Activated CD4-positive, alpha-beta T cell treated with anti-CD3 and anti-CD28 coated beads for 36 hours (primary cell): ENCODE results near the gene ARV1. TPM values are rescaled to one million over a fixed set of nuclear protein-coding genes. Genes with fewer than 3 reads are reported as not detected.

Experiments
- ATAC-seq: fragments of 200-7000 bp; cut with Tn5 transposase; one replicate; pipeline ENCODE4 v1.10.0; 2021; ENCODE audit warnings: mild to moderate bottlenecking, moderate library complexity
- CTCF ChIA-PET: fragments of 350-600 bp; sonication (Branson Sonifier 250); formaldehyde crosslinking; loops from one replicate; lab custom pipeline; 2021; ENCODE audit warnings: antibody characterized with exemption; lab: Charles Lee
- POLR2A ChIA-PET: fragments of 350-600 bp; sonication (Branson Sonifier 250); formaldehyde crosslinking; loops from one replicate; lab custom pipeline; 2021; ENCODE audit warnings: antibody characterized with exemption, inconsistent platforms; lab: Charles Lee
- DNase-seq: peaks from one replicate; pipeline ENCODE4 v3.0.0-alpha.2; 2020
- H3K27ac Mint-ChIP-seq: one replicate; pipeline ENCODE4 v1.8.0; 2021; ENCODE audit warnings: mixed read lengths
- H3K27me3 Mint-ChIP-seq: one replicate; pipeline ENCODE4 v1.8.0; 2021; ENCODE audit warnings: mixed read lengths
- H3K36me3 Mint-ChIP-seq: one replicate; pipeline ENCODE4 v1.8.0; 2021; ENCODE audit warnings: low read depth, mixed read lengths
- H3K4me1 Mint-ChIP-seq: one replicate; pipeline ENCODE4 v1.8.0; 2021; ENCODE audit warnings: mixed read lengths
- H3K4me3 Mint-ChIP-seq: one replicate; pipeline ENCODE4 v1.8.0; 2021; ENCODE audit warnings: mild to moderate bottlenecking, moderate library complexity, mixed read lengths
- H3K9me3 Mint-ChIP-seq: one replicate; pipeline ENCODE4 v1.8.0; 2021; ENCODE audit warnings: low read depth, mixed read lengths
- intact Hi-C, 2 experiments: fragments of 100-400 bp; cut with DNase I in 1 of 2; cut with micrococcal nuclease in 1 of 2; formaldehyde crosslinking; loops; one replicate each; pipeline versions ENCODE4 v1.14.2 to v1.15.1; 2022 to 2024; cut with DNase I, micrococcal nuclease
- total RNA-seq, 2 experiments: library from RNA; stranded (reverse); gene quantifications; one replicate each; pipeline ENCODE4 v1.2.3, GENCODE V29; 2021

The ARV1 gene
- total RNA-seq, 2 experiments from 2014 or later = 16.2 to 16.9 TPM

GRCh38 chr1:230950404-230950803 lies 28.5 kb upstream of the ARV1 start:
- CTCF ChIA-PET = interaction anchor here (1.6 kb wide), 1 partner anchor 15 kb away, joined by 5 read pairs; no protein-coding TSS in a partner anchor
- no peak overlapping the region for H3K27ac Mint-ChIP-seq
- H3K4me3 Mint-ChIP-seq = no peak overlapping the region
- ATAC-seq = no peak
- no peak for DNase-seq
- H3K36me3 Mint-ChIP-seq = peaks cover 15% of the 10 kb centered on the region
- intact Hi-C loops = no loop called here
- H3K27me3 Mint-ChIP-seq = no peaks in the 10 kb centered on the region
- H3K4me1 Mint-ChIP-seq = peaks cover 2% of the 10 kb centered on the region
- H3K9me3 Mint-ChIP-seq = no peaks in the 10 kb centered on the region
- POLR2A ChIA-PET = no interaction called here

GRCh38 chr1:230957580-230957989 lies 21.3 kb upstream of the ARV1 start:
- Mint-ChIP-seq H3K4me3 (no peak overlapping the region), H3K4me1 (peaks cover 15% of the 10 kb centered on the region), H3K27me3 (no peaks in the 10 kb centered on the region), H3K27ac (no peak overlapping the region), H3K36me3 (peaks cover 26% of the 10 kb centered on the region), H3K9me3 (no peaks in the 10 kb centered on the region)
- POLR2A ChIA-PET = no interaction called here
- ATAC-seq (peak; percentile 19), DNase-seq (no peak)
- CTCF ChIA-PET = interaction anchor here (0.6 kb wide), 1 partner anchor 64 kb away, joined by 3 read pairs; no protein-coding TSS in a partner anchor
- intact Hi-C loops = no loop called here

GRCh38 chr1:230958370-230958769 lies 20.5 kb upstream of the ARV1 start:
- DNase-seq (no peak), ATAC-seq (no peak)
- POLR2A ChIA-PET = no interaction called here
- peaks cover 26% of the 10 kb centered on the region for H3K36me3 Mint-ChIP-seq
- H3K9me3 Mint-ChIP-seq = no peaks in the 10 kb centered on the region
- CTCF ChIA-PET = interaction anchor here (0.8 to 1.3 kb wide), 3 partner anchors 8 to 19 kb away, joined by 3 to 4 read pairs (median 3); no protein-coding TSS in a partner anchor
- intact Hi-C loops = no loop called here
- no peak overlapping the region for H3K27ac Mint-ChIP-seq
- H3K4me3 Mint-ChIP-seq = no peak overlapping the region
- H3K4me1 Mint-ChIP-seq = peaks cover 20% of the 10 kb centered on the region
- no peaks in the 10 kb centered on the region for H3K27me3 Mint-ChIP-seq

GRCh38 chr1:230964896-230965295 lies 14.0 kb upstream of the ARV1 start:
- Mint-ChIP-seq H3K4me1 (peaks cover 41% of the 10 kb centered on the region), H3K9me3 (no peaks in the 10 kb centered on the region), H3K27ac (no peak overlapping the region), H3K27me3 (no peaks in the 10 kb centered on the region), H3K4me3 (no peak overlapping the region), H3K36me3 (peaks cover 4% of the 10 kb centered on the region)
- intact Hi-C loops = no loop called here
- ChIA-PET CTCF (interaction anchor here (1.1 kb wide), 1 partner anchor 14 kb away, joined by 5 read pairs; no protein-coding TSS in a partner anchor), POLR2A (no interaction called here)
- no peak for DNase-seq
- ATAC-seq = no peak

GRCh38 chr1:230965535-230965934 lies 13.4 kb upstream of the ARV1 start:
- peaks cover 42% of the 10 kb centered on the region for H3K4me1 Mint-ChIP-seq

GRCh38 chr1:230966358-230966873 lies 12.5 kb upstream of the ARV1 start:
- Mint-ChIP-seq H3K36me3 (no peaks in the 10 kb centered on the region), H3K9me3 (no peaks in the 10 kb centered on the region), H3K4me3 (no peak overlapping the region), H3K4me1 (peaks cover 35% of the 10 kb centered on the region), H3K27me3 (no peaks in the 10 kb centered on the region), H3K27ac (no peak overlapping the region)
- ChIA-PET POLR2A (no interaction called here), CTCF (interaction anchor here (1.6 kb wide), 1 partner anchor 8 kb away, joined by 3 read pairs; no protein-coding TSS in a partner anchor)
- no peak for ATAC-seq
- no peak for DNase-seq
- intact Hi-C loops = no loop called here

More at GRCh38 chr1:230965535-230965934, 13.4 kb upstream of the ARV1 start:
- Mint-ChIP-seq H3K4me3 (no peak overlapping the region), H3K27me3 (no peaks in the 10 kb centered on the region), H3K27ac (no peak overlapping the region), H3K9me3 (no peaks in the 10 kb centered on the region), H3K36me3 (peaks cover 3% of the 10 kb centered on the region)
- no peak for DNase-seq
- ATAC-seq = no peak
- ChIA-PET CTCF (interaction anchor here (1.1 kb wide), 1 partner anchor 14 kb away, joined by 5 read pairs; no protein-coding TSS in a partner anchor), POLR2A (no interaction called here)
- intact Hi-C loops = no loop called here

GRCh38 chr1:230970432-230970831 lies 8.5 kb upstream of the ARV1 start:
- intact Hi-C loops = loop anchor here in 1 of 2 experiments (10.0 kb wide), 1 partner anchor 644 kb away; no protein-coding TSS in a partner anchor
- Mint-ChIP-seq H3K9me3 (no peaks in the 10 kb centered on the region), H3K27me3 (no peaks in the 10 kb centered on the region), H3K4me3 (no peak overlapping the region), H3K4me1 (peaks cover 50% of the 10 kb centered on the region), H3K27ac (peak overlapping the region; percentile 4), H3K36me3 (peaks cover 2% of the 10 kb centered on the region)
- ChIA-PET CTCF (interaction anchor here (0.6 to 0.7 kb wide), 2 partner anchors 9 to 10 kb away, joined by 3 to 6 read pairs; partner anchors contain the start of genes ARV1 and TTC13), POLR2A (interaction anchor here (0.6 kb wide), 1 partner anchor 218 kb away, joined by 5 read pairs; no protein-coding TSS in a partner anchor)
- ATAC-seq (no peak), DNase-seq (no peak)

GRCh38 chr1:230971771-230972170 lies 7.1 kb upstream of the ARV1 start:
- Mint-ChIP-seq H3K4me1 (peaks cover 61% of the 10 kb centered on the region), H3K36me3 (peaks cover 13% of the 10 kb centered on the region), H3K27ac (peak overlapping the region; percentile 10), H3K4me3 (no peak overlapping the region), H3K9me3 (no peaks in the 10 kb centered on the region), H3K27me3 (no peaks in the 10 kb centered on the region)
- ChIA-PET POLR2A (no interaction called here), CTCF (no interaction called here)
- no peak for DNase-seq
- intact Hi-C loops = loop anchor here in 1 of 2 experiments (10.0 kb wide), 1 partner anchor 643 kb away; no protein-coding TSS in a partner anchor
- no peak for ATAC-seq

GRCh38 chr1:230972855-230973271 lies 6.0 kb upstream of the ARV1 start:
- no peaks in the 10 kb centered on the region for H3K9me3 Mint-ChIP-seq
- H3K4me3 Mint-ChIP-seq = no peak overlapping the region
- ATAC-seq (peak; percentile 82), DNase-seq (peak; percentile 80)
- POLR2A ChIA-PET = interaction anchor here (0.6 kb wide), 1 partner anchor 1781 kb away, joined by 3 read pairs; no protein-coding TSS in a partner anchor
- peak overlapping the region; percentile 89 for H3K27ac Mint-ChIP-seq
- H3K27me3 Mint-ChIP-seq = no peaks in the 10 kb centered on the region
- H3K36me3 Mint-ChIP-seq = peaks cover 18% of the 10 kb centered on the region
- intact Hi-C loops = loop anchor here in 1 of 2 experiments (10.0 kb wide), 1 partner anchor 642 kb away; no protein-coding TSS in a partner anchor
- peaks cover 68% of the 10 kb centered on the region for H3K4me1 Mint-ChIP-seq
- CTCF ChIA-PET = interaction anchor here (0.6 to 1.6 kb wide), 5 partner anchors 14 to 62 kb away, joined by 3 to 4 read pairs (median 3); no protein-coding TSS in a partner anchor

GRCh38 chr1:230975636-230976035 lies 3.3 kb upstream of the ARV1 start:
- no peak for ATAC-seq
- ChIA-PET POLR2A (no interaction called here), CTCF (no interaction called here)
- peaks cover 25% of the 10 kb centered on the region for H3K36me3 Mint-ChIP-seq
- no peaks in the 10 kb centered on the region for H3K27me3 Mint-ChIP-seq
- intact Hi-C loops = loop anchor here (5.0 to 10.0 kb wide), 5 partner anchors 108 to 1633 kb away; partner anchors contain the start of genes C1orf198 (in 1 of the 2), CCSAP (in 1 of the 2), EGLN1 (in 1 of the 2) and NUP133 (in 1 of the 2)
- H3K4me1 Mint-ChIP-seq = peaks cover 56% of the 10 kb centered on the region
- no peak overlapping the region for H3K4me3 Mint-ChIP-seq
- DNase-seq = no peak
- no peaks in the 10 kb centered on the region for H3K9me3 Mint-ChIP-seq
- peak overlapping the region; percentile 53 for H3K27ac Mint-ChIP-seq

- CTCF ChIA-PET = interaction anchor here (1.0 to 1.1 kb wide), 2 partner anchors 18 to 53 kb away, joined by 3 to 4 read pairs; no protein-coding TSS in a partner anchor
- H3K4me1 Mint-ChIP-seq = peaks cover 56% of the 10 kb centered on the region
These were observed 2.5 kb upstream of the ARV1 start for GRCh38 chr1:230976360-230976759.

More at GRCh38 chr1:230976360-230976759, 2.5 kb upstream of the ARV1 start:
- peak overlapping the region; percentile 32 for H3K4me3 Mint-ChIP-seq
- H3K36me3 Mint-ChIP-seq = peaks cover 25% of the 10 kb centered on the region
- no peaks in the 10 kb centered on the region for H3K27me3 Mint-ChIP-seq
- intact Hi-C loops = loop anchor here (5.0 to 10.0 kb wide), 5 partner anchors 109 to 1634 kb away; partner anchors contain the start of genes C1orf198 (in 1 of the 2), CCSAP (in 1 of the 2), EGLN1 (in 1 of the 2) and NUP133 (in 1 of the 2)
- no peak for ATAC-seq
- DNase-seq = no peak
- H3K9me3 Mint-ChIP-seq = no peaks in the 10 kb centered on the region
- H3K27ac Mint-ChIP-seq = peak overlapping the region; percentile 34
- POLR2A ChIA-PET = no interaction called here
